WTC11 (cell line): ENCODE results near the gene MSI1. TPM values are rescaled to one million over a fixed set of nuclear protein-coding genes. Genes with fewer than 3 reads are reported as not detected.

ENCODE experiments used
- ATAC-seq: fragments of 200-7000 bp; cut with Tn5 transposase; 2 replicates; pipeline ENCODE4 v1.10.0; 2021; ENCODE audit warnings: mild to moderate bottlenecking, moderate library complexity
- CTCF ChIA-PET: fragments of 300-600 bp; sonication (Branson Sonifier 250); formaldehyde crosslinking; loops from one replicate; lab custom pipeline; 2021; ENCODE audit warnings: antibody characterized with exemption; lab: Charles Lee
- POLR2A ChIA-PET: fragments of 350-600 bp; sonication (Branson Sonifier 250); formaldehyde crosslinking; loops from one replicate; lab custom pipeline; 2021; ENCODE audit warnings: antibody characterized with exemption; lab: Charles Lee
- DNase-seq: peaks from one replicate; pipeline ENCODE4 v3.0.0; 2021; ENCODE audit warnings: low spot score
- H3K27ac Mint-ChIP-seq: 2 replicates; pipeline ENCODE4 v1.8.0; 2021; ENCODE audit warnings: mixed read lengths
- H3K27me3 Mint-ChIP-seq: 2 replicates; pipeline ENCODE4 v1.8.0; 2021; ENCODE audit warnings: low read depth, mild to moderate bottlenecking, moderate library complexity, mixed read lengths
- H3K36me3 Mint-ChIP-seq: 2 replicates; pipeline ENCODE4 v1.8.0; 2021; ENCODE audit warnings: mixed read lengths
- H3K4me1 Mint-ChIP-seq: 2 replicates; pipeline ENCODE4 v1.8.0; 2022; ENCODE audit warnings: mixed read lengths
- H3K4me3 Mint-ChIP-seq: 2 replicates; pipeline ENCODE4 v1.8.0; 2021; ENCODE audit warnings: mild to moderate bottlenecking, moderate library complexity, mixed read lengths
- H3K9me3 Mint-ChIP-seq: 2 replicates; pipeline ENCODE4 v1.8.0; 2021; ENCODE audit warnings: mixed read lengths
- ATF1 ChIP-seq: sonication (generic); formaldehyde crosslinking; IDR thresholded peaks from 2 replicates; pipeline ENCODE4 v1.8.1; 2023; ENCODE audit warnings: mild to moderate bottlenecking, moderate library complexity, missing genetic modification reagents
- ATF2 ChIP-seq: sonication (generic); formaldehyde crosslinking; IDR thresholded peaks from 2 replicates; pipeline ENCODE4 v1.8.1; 2022; ENCODE audit warnings: low read depth, missing genetic modification reagents, borderline replicate concordance
- E2F1 ChIP-seq: sonication (generic); formaldehyde crosslinking; IDR thresholded peaks from 2 replicates; pipeline ENCODE4 v1.8.0; 2022; ENCODE audit warnings: mild to moderate bottlenecking, missing genetic modification reagents
- ELF4 ChIP-seq: sonication (generic); formaldehyde crosslinking; IDR thresholded peaks from 2 replicates; pipeline ENCODE4 v1.8.1; 2022; ENCODE audit warnings: low read depth, mild to moderate bottlenecking, moderate library complexity, missing genetic modification reagents
- EMX1 ChIP-seq: fragments of 250-450 bp; sonication (Bioruptor Pico); IDR thresholded peaks from 2 replicates; pipeline ENCODE4 v1.8.0; 2021; ENCODE audit warnings: mild to moderate bottlenecking
- ETV6 ChIP-seq: sonication (generic); formaldehyde crosslinking; IDR thresholded peaks from 2 replicates; pipeline ENCODE4 v1.8.1; 2022; ENCODE audit warnings: mild to moderate bottlenecking, missing genetic modification reagents
- GRHL2 ChIP-seq: fragments of 250-450 bp; sonication (Bioruptor Pico); IDR thresholded peaks from 2 replicates; pipeline ENCODE4 v1.8.0; 2022; ENCODE audit warnings: mild to moderate bottlenecking, moderate library complexity; ENCODE audit not compliant: insufficient replicate concordance, severe bottlenecking
- GTF2I ChIP-seq: fragments of 250-450 bp; sonication (Bioruptor Pico); conservative IDR thresholded peaks from 2 replicates; pipeline ENCODE4 v1.4.0; 2021; ENCODE audit warnings: mild to moderate bottlenecking
- HMGA2 ChIP-seq: fragments of 250-450 bp; sonication (Bioruptor Pico); IDR thresholded peaks from 2 replicates; pipeline ENCODE4 v1.4.0; 2021; ENCODE audit warnings: mild to moderate bottlenecking, moderate library complexity
- IRF1 ChIP-seq: sonication (generic); formaldehyde crosslinking; IDR thresholded peaks from 2 replicates; pipeline ENCODE4 v1.8.0; 2023; ENCODE audit warnings: missing genetic modification reagents
- JUN ChIP-seq: sonication (generic); formaldehyde crosslinking; IDR thresholded peaks from 2 replicates; pipeline ENCODE4 v1.8.0; 2023; ENCODE audit warnings: mild to moderate bottlenecking, missing genetic modification reagents
- NR2C2 ChIP-seq: sonication (generic); formaldehyde crosslinking; IDR thresholded peaks from 2 replicates; pipeline ENCODE4 v1.8.0; 2022; ENCODE audit warnings: mild to moderate bottlenecking, missing genetic modification reagents
- SMAD4 ChIP-seq: sonication (generic); formaldehyde crosslinking; IDR thresholded peaks from 2 replicates; pipeline ENCODE4 v1.8.0; 2022; ENCODE audit warnings: mild to moderate bottlenecking, missing genetic modification reagents
- SOX15 ChIP-seq: fragments of 250-450 bp; sonication (Bioruptor Pico); IDR thresholded peaks from 2 replicates; pipeline ENCODE4 v1.9.0; 2021; ENCODE audit warnings: mild to moderate bottlenecking
- STAT6 ChIP-seq: sonication (generic); formaldehyde crosslinking; conservative IDR thresholded peaks from 2 replicates; pipeline ENCODE4 v1.8.1; 2023; ENCODE audit warnings: mild to moderate bottlenecking, low read depth, missing genetic modification reagents, moderate library complexity
- TEAD1 ChIP-seq: sonication (generic); formaldehyde crosslinking; IDR thresholded peaks from 2 replicates; pipeline ENCODE4 v1.8.0; 2022; ENCODE audit warnings: mild to moderate bottlenecking, missing genetic modification reagents
- ZNF138 ChIP-seq: sonication (generic); formaldehyde crosslinking; conservative IDR thresholded peaks from 2 replicates; pipeline ENCODE4 v1.8.1; 2022; ENCODE audit warnings: mild to moderate bottlenecking, moderate library complexity, missing genetic modification reagents
- ZNF219 ChIP-seq: sonication (generic); formaldehyde crosslinking; IDR thresholded peaks from 2 replicates; pipeline ENCODE4 v1.8.0; 2023; ENCODE audit warnings: missing genetic modification reagents, mild to moderate bottlenecking, borderline replicate concordance
- ZNF396 ChIP-seq: fragments of 250-450 bp; sonication (Bioruptor Pico); IDR thresholded peaks from 2 replicates; pipeline ENCODE4 v1.8.0; 2021; ENCODE audit warnings: mild to moderate bottlenecking, moderate library complexity, borderline replicate concordance
- ZNF671 ChIP-seq: fragments of 250-450 bp; sonication (Bioruptor Pico); IDR thresholded peaks from 2 replicates; pipeline ENCODE4 v1.8.0; 2021; ENCODE audit warnings: mild to moderate bottlenecking
- total RNA-seq: library from RNA; stranded (reverse); gene quantifications from 3 replicates; pipeline ENCODE4 v1.2.3, GENCODE V29; 2021
- TF ChIP-seq, protein P1 (sequence below): sonication (generic); formaldehyde crosslinking; IDR thresholded peaks from 2 replicates; pipeline ENCODE4 v1.8.1; 2022; ENCODE audit warnings: missing genetic modification reagents, borderline replicate concordance
- TF ChIP-seq, protein P2 (sequence below): fragments of 250-450 bp; sonication (Bioruptor Pico); conservative IDR thresholded peaks from 2 replicates; pipeline ENCODE4 v1.9.0; 2021; ENCODE audit warnings: mild to moderate bottlenecking

The MSI1 gene
- total RNA-seq, 1 experiment from 2014 or later, result 71.5 TPM

DNA sequence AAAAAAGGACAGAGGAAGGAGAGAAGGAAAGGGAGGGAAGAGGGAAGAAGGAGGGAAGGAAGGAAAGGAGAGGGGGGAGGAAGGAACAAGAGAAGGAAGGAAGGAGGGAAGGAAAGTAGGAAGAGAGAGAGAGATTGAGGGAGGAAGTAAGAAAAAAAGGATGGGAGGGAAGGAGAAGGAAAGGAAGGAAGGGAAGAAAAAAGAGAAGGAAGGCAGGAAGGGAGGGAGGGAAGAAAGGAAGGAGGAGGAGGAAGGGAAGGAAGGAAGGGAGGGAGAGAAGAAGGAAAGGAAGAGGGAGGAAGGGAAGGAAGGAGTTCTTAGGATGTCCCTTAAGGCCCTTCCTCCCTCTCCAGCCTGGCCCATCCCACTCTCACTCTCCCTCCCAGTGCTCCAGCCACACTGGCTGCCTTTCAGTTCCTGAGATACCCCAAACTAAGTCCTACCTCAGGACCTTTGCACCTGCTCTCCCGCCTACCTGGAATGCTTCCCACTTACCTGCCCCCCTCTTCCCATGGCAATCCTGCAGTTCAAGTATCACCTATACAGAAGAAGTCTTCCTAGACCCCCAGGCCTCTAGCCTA lies 21.7 kb upstream of the MSI1 start:
- H3K27ac Mint-ChIP-seq, result 0 out of 2 replicates have a peak overlapping the region, but pooled peaks have one; percentile 32

More for the DNA sequence above, 21.7 kb upstream of the MSI1 start:
- Mint-ChIP-seq H3K9me3 (no peaks in the 10 kb centered on the region), H3K4me1 (peaks cover 49% of the 10 kb centered on the region)
- ATAC-seq, result no peak
- TF ChIP-seq, protein P1, sequence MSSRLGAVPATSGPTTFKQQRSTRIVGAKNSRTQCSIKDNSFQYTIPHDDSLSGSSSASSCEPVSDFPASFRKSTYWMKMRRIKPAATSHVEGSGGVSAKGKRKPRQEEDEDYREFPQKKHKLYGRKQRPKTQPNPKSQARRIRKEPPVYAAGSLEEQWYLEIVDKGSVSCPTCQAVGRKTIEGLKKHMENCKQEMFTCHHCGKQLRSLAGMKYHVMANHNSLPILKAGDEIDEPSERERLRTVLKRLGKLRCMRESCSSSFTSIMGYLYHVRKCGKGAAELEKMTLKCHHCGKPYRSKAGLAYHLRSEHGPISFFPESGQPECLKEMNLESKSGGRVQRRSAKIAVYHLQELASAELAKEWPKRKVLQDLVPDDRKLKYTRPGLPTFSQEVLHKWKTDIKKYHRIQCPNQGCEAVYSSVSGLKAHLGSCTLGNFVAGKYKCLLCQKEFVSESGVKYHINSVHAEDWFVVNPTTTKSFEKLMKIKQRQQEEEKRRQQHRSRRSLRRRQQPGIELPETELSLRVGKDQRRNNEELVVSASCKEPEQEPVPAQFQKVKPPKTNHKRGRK (CRISPR knock-in tag), result peak; percentile 97
- no peak for TF ChIP-seq GRHL2 (CRISPR knock-in tag)
- TF ChIP-seq ATF1 (CRISPR knock-in tag), result no peak
- no peak for TF ChIP-seq SMAD4
- no peak for TF ChIP-seq ZNF138 (CRISPR knock-in tag)
- no peak for TF ChIP-seq EMX1 (CRISPR knock-in tag)
- TF ChIP-seq STAT6 (CRISPR knock-in tag), result no peak
- TF ChIP-seq NR2C2 (CRISPR knock-in tag), result no peak
- no peak for TF ChIP-seq IRF1 (CRISPR knock-in tag)
- peak; percentile 63; the same call in 1 of the 2 replicates for TF ChIP-seq GTF2I (CRISPR knock-in tag)
- TF ChIP-seq ATF2 (CRISPR knock-in tag), result no peak
- TF ChIP-seq ZNF396 (CRISPR knock-in tag), result no peak
- no peak for TF ChIP-seq SOX15
- 0 out of 2 replicates have a peak, but pooled peaks have one; percentile 83 for TF ChIP-seq ETV6 (CRISPR knock-in tag)
- TF ChIP-seq HMGA2 (CRISPR knock-in tag), result no peak
- TF ChIP-seq ZNF671 (CRISPR knock-in tag), result no peak
- TF ChIP-seq E2F1, result no peak
- TF ChIP-seq JUN (CRISPR knock-in tag), result no peak
- TF ChIP-seq TEAD1 (CRISPR knock-in tag), result no peak
- no peak for TF ChIP-seq ELF4
- TF ChIP-seq, protein P2, sequence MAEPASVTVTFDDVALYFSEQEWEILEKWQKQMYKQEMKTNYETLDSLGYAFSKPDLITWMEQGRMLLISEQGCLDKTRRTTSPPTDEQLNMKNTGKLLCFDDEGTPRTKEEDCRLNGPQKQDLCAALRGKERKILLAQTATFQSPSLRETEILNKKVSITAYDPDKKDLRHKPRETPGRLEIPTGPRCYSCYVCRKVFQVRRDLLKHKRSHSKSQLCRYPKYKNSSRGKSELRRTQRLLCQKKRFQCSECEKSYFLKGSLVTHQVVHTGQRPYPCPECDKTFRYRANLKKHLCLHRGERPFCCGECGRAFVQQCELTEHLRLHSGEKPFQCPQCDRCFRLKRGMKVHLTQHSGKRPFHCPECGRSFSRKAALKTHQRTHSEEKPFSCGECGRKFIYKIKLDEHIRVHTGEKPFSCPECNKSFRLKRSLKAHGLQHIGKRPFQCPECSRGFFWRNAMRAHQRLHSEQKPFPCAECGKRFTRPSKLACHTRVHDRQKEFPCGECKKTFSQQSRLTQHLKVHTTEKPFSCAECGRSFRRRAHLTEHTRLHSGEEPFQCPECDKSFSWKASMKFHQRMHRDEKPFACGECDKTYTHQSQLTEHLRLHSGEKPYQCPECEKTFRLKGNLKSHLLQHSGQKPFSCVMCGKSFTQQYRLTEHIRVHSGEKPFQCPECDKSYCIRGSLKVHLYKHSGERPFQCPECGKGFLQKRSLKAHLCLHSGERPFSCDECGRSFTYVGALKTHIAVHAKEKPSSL, result no peak
- TF ChIP-seq ZNF219 (CRISPR knock-in tag), result no peak
- TF ChIP-seq, all 79 proteins: peak for 3
- Mint-ChIP-seq H3K36me3 (no peaks in the 10 kb centered on the region), H3K27me3 (no peaks in the 10 kb centered on the region), H3K4me3 (peak overlapping the region; percentile 29; the same call in 1 of the 2 replicates)
- DNase-seq, result no peak
- ChIA-PET POLR2A (no interaction called here), CTCF (interaction anchor here (4.6 kb wide), 1 partner anchor 39 kb away, joined by 33 read pairs; no protein-coding TSS in a partner anchor)
